HG03469 (cell line): Measurements from ENCODE around the gene HNRNPR.

Experiments used
- ATAC-seq: cut with Tn5 transposase; IDR thresholded peaks from one replicate; pipeline ENCODE4 v1.9.1; 2021; ENCODE audit warnings: mild to moderate bottlenecking, moderate library complexity, moderate number of reproducible peaks; ENCODE audit not compliant: unreplicated experiment

HNRNPR gene

DNA sequence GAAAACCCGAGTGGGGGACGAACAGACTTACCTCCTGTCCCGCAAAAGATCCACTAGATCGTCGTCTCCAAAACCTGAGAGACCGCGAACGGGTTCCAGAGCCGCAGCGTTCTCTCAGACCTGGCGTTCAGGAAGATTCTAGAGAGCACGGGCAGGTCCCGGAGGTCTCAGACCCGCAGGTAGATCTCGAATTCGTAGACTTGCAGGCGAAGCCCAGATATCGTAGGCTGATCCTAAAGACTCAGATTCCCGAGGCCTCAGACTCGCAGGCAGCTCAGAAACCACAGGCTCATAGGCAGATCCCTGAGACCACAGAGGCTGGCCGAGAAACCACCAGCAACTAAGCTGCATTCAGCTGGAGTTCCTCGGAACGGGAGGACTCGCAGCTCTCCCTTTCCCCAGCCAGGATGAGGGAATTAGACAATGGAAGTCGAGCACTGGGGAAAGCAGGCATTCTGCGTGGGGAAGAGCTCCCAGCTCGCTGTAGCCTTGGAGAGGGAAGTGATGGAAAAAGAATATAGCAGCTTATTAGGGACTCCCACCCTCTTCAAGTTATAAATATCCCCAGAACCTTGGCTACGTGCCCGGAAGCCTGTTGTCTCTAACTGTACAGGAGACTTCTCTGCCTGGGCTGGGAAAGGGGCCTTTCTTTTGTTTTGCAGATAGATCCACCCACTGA is 25.4 kb upstream of the HNRNPR start, which contains the start of gene ZNF436:
Gene ZNF436, minus strand, starts transcription at position 502 of the 679 bp plus-strand sequence. CDS start 1,831 bp downstream, outside the sequence.
- no peak for ATAC-seq

GRCh38 chr1:23368562-23369334 is 24.7 kb upstream of the HNRNPR start:
- peak; percentile 33 for ATAC-seq

DNA sequence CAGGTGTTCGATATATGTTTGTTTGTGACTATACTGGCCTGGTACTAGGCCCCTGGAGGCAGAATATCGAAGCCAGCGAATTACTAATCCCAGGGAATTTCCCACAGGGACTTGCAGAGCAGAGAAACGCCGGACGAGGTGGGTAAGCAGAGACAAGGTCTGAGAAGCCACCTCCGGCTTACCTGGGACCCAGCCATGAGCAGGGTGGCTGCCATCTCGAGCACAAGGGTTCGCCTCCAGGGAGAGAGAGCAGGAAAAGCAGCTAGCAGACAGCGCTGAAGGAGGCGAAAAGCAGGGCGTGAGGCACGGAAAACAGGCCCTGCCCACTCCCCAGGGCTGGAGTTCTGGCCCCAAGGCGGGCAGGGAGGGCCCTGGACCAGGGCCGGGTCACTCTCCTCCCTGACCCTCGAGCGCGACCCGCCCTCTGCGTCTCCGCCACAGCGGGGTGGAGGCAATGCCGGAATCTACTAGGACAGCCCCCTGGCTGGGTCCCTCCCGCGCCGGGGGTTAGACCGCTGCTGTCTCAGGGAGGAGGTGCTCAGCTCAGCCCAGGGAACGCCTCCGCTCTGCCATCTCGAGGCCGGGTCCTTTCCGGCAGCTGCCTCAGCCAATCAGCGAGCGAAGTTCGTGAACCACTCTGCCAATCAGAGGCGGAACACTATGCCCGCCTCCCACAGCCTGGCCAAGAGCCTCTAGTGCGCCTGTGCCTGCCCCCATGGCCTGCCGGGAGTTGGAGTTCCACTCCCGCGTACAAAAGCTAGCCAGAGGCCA is 23.9 kb upstream of the HNRNPR start:
- peak; percentile 87 for ATAC-seq

DNA sequence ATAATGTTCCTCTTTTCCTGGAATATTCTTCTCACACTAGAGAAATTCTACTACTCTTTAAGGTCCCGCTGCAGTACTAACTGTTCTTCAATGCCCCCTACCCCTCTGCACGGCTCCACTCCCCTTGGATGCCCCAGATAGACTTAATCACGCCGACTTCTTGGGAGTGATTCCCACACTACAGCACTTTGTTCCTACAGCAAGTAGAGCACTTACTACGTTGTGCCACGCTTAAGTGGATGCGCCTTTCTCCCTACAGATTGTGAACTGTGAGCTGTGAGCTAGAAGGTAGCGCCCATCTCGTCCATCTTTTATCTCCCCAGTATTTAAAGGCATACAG is 23.3 kb upstream of the HNRNPR start:
- no peak for ATAC-seq

- no peak for ATAC-seq
Observed at GRCh38 chr1:23366598-23366997, 22.5 kb upstream of the HNRNPR start.

DNA sequence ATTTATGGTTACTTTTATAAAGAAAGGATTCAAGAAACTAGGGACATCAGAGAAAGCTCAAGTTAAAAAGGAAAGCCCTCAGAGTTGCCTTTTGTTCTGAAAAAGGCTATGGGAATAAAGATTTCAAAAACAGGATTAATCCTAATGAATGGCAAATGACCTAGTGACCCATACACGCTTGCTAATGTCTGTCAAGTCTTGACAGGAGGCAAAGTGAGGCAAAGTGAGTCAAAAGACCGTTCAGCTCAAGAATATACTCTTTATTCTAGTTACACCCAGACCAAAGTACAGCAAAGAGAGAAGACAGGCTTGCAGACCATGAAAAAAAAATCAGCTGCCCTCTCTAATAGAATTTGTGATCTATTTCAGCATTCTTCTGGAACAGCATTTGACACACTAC is 22.1 kb upstream of the HNRNPR start:
- no peak for ATAC-seq

DNA sequence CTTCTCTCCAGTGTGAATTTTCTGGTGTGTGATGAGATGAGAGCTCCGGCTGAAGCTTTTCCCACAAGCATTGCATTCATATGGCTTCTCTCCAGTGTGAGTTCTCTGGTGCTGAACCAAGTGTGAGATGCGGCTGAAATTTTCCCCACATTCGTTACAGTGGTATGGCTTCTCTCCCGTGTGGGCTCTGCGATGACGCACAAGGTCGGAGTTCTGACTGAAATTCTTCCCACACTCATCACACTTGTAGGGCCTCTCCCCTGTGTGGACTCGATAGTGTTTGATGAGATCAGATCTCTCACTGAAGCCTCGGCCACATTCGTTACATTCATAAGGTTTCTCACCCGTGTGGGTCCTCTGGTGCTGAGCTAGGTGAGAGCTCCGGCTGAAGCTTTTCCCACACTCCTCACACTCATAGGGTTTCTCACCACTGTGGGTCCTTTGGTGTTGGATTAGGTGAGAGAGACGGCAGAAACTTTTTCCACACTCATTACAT is 18.2 kb upstream of the HNRNPR start:
- no peak for ATAC-seq

- ATAC-seq, result no peak
Observed at GRCh38 chr1:23358310-23358875, 14.3 kb upstream of the HNRNPR start.

GRCh38 chr1:23357138-23357908 is 13.2 kb upstream of the HNRNPR start:
- no peak for ATAC-seq

GRCh38 chr1:23356471-23357137 is 12.5 kb upstream of the HNRNPR start:
- ATAC-seq, result no peak

- ATAC-seq, result no peak
Observed at GRCh38 chr1:23354245-23354644, 10.2 kb upstream of the HNRNPR start.

GRCh38 chr1:23352096-23352695 is 8.1 kb upstream of the HNRNPR start:
- no peak for ATAC-seq

DNA sequence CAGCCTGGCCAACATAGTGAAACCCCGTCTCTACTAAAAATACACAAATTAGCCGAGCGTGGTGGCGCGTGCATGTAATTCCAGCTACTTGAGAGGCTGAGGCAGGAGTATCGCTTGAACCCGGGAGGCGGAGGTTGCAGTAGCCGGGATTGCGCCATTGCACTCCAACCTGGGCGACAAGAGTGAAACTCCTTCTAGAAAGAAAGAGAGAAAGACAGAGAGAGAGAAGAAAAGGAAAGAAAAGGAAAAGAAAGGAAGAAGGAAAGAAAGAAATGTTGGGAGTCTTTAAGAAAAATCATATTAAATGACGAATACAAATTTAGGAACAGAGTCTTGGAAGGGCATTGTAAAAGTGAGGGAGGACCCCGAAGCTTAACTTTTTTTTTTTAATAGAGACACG is 1.8 kb upstream of the HNRNPR start:
- no peak for ATAC-seq

DNA sequence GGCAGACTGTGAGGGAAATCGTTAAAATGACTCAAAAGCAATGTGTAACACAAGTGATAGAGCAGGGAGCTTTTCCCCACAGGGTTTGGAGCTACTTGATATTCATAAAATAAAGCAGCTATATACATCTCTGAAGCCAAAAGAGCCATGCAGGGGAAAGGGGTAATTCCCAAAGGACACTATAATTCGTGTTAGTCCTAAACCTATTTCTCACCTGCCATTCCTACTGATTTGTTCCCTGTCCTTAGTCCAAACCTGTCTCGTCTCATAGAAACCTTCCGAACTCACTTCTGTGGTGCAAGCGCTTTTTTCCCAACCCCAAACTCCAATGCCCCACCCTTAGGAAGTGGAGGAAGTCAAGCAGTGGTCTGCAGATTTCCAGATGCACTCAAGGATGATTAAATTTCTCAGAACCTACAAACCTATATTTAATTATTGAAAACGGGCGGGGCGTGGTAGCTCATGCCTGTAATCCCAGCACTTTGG is 946 bp upstream of the HNRNPR start:
- no peak for ATAC-seq

DNA sequence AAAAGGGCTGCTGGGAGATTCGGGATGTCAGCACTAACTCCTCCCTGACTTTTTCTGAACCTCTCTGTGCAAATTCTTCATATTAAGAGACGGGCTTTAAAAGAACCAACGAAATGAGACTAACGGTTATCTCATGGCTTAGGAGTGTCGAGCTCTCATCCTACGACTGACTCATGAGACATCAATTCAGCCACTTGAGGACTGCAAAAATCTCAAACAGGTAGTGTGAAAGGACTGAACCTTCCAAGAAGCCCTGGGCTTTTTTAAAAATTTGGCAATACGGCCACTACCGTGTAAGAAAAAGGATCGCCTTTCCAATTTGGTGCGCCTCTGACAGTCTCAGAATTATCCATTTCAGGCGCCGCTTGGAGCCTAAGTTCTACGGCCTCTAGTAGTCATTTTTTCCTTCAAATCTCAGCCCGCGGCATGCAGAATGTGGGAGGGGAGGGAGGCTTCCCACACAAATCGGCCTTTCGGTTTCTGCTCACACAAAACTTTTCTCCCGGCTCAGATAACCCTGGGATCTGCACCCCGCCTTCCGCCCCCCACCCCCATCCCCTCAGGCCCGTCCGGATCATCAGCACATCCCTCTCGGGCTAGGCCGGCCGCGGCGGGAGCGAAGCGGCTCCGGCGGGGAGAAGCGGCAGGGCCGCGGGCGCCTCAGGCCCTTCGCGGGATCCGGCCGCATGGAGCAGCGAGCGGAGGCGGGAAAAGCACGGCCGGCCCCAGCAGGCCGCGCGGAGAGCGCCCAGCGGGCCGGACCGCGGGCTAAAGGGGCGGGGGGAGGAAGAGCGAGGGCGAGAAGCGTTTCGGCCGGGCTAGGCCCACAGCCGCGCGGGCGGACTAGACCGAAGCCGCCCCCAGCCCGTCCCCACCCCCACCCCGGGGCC is 618 bp downstream of the HNRNPR start:
- peak; percentile 4 for ATAC-seq

GRCh38 chr1:23341931-23342692 is 2.0 kb downstream of the HNRNPR start:
- no peak for ATAC-seq

- ATAC-seq, result no peak
Observed at GRCh38 chr1:23339632-23340031, 4.5 kb downstream of the HNRNPR start.

DNA sequence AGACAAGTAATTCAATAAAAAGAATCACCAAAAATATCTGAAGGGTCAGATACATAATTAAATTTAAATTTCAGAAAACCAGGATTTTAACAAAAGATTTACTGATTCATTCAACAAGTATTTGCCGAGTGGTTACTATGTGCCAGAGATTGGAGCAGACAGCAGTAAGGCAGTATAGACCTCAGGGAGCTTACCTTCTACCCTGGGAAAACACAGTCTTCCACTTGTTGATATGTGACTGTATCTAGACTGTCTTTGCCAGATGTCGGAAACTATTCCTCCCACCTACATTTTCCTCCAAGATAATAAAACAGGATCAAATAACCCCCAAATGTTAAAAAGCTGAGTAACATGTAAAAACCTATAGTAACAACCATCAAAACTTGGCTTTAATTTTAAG is 6.2 kb downstream of the HNRNPR start:
- no peak for ATAC-seq
